Uterus (tissue), 2 donors: ENCODE measurements around the gene RBBP8NL.

Source experiments
- POLR2A ChIP-seq, 2 donors: fragments of 450-650 bp; IDR thresholded peaks; one replicate each; pipeline ENCODE4 v1.6.1; 2016; ENCODE audit warnings: antibody characterized with exemption in 2 of 2, mild to moderate bottlenecking in 1 of 2, moderate library complexity in 1 of 2
- TF ChIP-seq, protein P1 (sequence below), 4 experiments: fragments of 200-600 bp in 2 of 4; fragments of 450-650 bp in 2 of 4; sonication (generic) in 2 of 4; IDR thresholded peaks; one replicate each; pipeline ENCODE4 v1.5.1; 2016 to 2019; ENCODE audit warnings: antibody characterized with exemption in 4 of 4, mild to moderate bottlenecking in 2 of 4, moderate library complexity in 1 of 4

GRCh38 chr20:62408640-62409039, 18.7 kb downstream of the RBBP8NL start:
- TF ChIP-seq, protein P1, sequence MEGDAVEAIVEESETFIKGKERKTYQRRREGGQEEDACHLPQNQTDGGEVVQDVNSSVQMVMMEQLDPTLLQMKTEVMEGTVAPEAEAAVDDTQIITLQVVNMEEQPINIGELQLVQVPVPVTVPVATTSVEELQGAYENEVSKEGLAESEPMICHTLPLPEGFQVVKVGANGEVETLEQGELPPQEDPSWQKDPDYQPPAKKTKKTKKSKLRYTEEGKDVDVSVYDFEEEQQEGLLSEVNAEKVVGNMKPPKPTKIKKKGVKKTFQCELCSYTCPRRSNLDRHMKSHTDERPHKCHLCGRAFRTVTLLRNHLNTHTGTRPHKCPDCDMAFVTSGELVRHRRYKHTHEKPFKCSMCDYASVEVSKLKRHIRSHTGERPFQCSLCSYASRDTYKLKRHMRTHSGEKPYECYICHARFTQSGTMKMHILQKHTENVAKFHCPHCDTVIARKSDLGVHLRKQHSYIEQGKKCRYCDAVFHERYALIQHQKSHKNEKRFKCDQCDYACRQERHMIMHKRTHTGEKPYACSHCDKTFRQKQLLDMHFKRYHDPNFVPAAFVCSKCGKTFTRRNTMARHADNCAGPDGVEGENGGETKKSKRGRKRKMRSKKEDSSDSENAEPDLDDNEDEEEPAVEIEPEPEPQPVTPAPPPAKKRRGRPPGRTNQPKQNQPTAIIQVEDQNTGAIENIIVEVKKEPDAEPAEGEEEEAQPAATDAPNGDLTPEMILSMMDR (IDR thresholded peaks at IDR 0.05), result no peak
- TF ChIP-seq POLR2A (IDR thresholded peaks at IDR 0.05), result no peak
